NCI-H2107 treated with DMSO at 0.1 percent for 48 hours (cell line): ENCODE results near the gene SYTL1.

Source experiments
- DNase-seq: peaks from one replicate; lab custom pipeline; 2025; ENCODE audit not compliant: unreplicated experiment; lab: John Stamatoyannopoulos, UW

Gene SYTL1

GRCh38 chr1:27400082-27400962, 58.5 kb downstream of the SYTL1 start:
- no peak for DNase-seq

- DNase-seq, result no peak
Observed at GRCh38 chr1:27400963-27401341, 59.1 kb downstream of the SYTL1 start.

GRCh38 chr1:27402349-27402754, 60.5 kb downstream of the SYTL1 start:
- DNase-seq, result no peak

GRCh38 chr1:27403065-27403726, 61.4 kb downstream of the SYTL1 start:
- DNase-seq, result no peak
